Stimulated activated CD8-positive, alpha-beta memory T cell treated with anti-CD3 and anti-CD28 coated beads, Interleukin-15, amount 100 ng/mL, for 4 hours (primary cell): ENCODE measurements around the gene SHROOM3.

ENCODE experiments used
- DNase-seq, 2 donors: peaks; one replicate each; pipeline ENCODE4 v3.0.0-alpha.2; 2020; ENCODE audit warnings: low read depth in 2 of 2

SHROOM3 gene

GRCh38 chr4:76569225-76569624, 134.2 kb downstream of the SHROOM3 start:
- no peak for DNase-seq

DNA sequence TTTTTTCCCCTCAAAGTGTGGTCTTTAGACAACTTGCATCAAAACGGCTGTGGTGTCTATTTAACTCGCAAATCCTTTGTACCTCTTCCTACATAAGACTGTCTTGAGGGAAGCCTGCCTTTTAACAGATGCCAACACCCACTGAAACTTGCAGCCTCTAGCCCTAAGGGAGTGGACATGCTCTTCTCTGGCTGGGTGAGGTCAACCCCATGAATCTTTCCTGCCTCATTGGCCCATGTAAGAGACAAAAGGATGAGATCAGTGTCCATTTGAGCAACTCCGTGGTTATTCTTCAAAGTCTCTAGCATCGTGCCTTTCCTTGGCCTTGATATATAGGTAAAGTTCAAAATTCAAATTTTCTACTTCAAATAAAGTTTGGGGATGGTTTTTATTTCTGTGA, 134.7 kb downstream of the SHROOM3 start:
- no peak for DNase-seq

DNA sequence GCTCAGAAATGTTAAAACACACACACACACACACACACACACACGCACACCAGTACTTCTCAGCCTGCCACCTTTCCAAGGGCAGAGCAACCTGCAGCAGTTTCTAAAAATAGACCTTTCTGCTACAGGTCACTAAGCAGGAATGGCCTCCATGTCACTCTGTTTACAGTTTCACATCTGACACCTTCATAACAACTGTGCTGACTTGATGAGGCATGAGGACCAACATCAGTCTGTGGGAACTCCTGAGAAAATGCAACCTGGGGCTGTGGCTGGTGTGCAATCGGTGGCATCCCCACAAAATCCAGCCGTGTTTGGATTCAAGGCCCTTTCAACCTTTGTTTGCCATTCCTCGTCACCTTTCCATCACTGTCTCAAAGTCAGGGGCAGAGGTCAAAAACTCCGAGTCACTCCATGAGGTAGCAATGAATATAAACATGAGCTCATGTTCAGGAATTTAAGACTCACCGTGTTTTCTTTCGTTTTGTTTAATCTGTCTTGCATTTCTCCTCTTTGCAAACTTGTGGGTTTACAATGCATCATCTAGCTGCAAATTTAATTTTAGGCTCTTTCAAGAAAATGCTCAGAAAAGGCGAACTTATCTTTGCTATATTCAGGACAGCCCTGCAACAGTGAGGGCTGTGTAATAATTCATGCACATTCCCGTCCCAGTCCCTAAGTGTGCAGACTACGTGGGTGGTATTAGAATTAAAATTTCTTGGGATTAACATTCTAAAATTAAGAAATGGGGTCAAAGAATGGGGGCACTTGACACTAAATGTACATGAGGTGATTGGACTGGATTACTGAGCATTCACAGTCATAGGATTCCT, 135.3 kb downstream of the SHROOM3 start:
- no peak for DNase-seq

- no peak for DNase-seq
Observed at GRCh38 chr4:76571274-76571673, 136.2 kb downstream of the SHROOM3 start.

DNA sequence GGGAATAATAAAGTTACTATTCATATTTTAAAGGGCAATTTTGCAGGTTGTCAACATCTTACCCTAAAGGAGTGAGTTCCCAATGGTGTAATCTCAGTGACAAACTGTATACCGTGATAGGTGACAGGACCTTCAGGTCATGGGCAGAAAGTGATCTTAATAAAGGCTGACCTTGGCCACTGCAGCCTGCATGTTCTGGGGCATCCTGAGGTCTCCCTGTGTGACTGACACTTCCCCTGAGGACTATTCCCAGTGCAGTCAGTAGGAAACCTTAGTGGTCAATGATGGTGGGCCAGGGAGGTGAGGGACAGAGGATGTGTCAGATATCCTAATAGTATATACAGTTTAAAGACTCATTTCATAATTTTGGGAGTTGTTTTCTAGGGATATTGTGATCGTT, 137.2 kb downstream of the SHROOM3 start:
- DNase-seq: no peak

DNA sequence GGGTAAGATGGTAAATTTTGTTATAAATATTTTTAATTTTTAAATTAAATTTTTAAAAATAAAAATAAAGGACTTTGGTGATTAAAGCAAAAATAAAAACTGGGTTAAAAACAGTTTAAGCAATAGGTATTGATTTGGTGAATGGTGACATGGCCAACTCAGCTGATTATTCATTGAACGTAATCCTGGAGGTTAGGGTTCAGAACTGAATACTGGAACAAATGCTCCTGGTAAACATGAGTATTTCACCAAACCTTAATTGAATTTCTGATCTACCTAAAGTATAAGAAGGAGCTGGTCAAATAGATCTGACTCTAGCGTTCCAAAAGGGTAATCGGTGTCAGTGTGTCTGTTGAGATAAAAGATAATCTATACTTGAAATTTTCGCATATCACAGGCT, 141.8 kb downstream of the SHROOM3 start:
- no peak for DNase-seq

GRCh38 chr4:76578002-76578560, 143.1 kb downstream of the SHROOM3 start:
- no peak for DNase-seq

- no peak for DNase-seq
Observed at GRCh38 chr4:76579596-76580375, 144.8 kb downstream of the SHROOM3 start.

- no peak for DNase-seq
Observed at GRCh38 chr4:76581077-76581962, 146.3 kb downstream of the SHROOM3 start.

GRCh38 chr4:76582074-76582816, 147.2 kb downstream of the SHROOM3 start:
- DNase-seq: no peak

- DNase-seq: no peak
Observed at GRCh38 chr4:76582817-76583087, 147.7 kb downstream of the SHROOM3 start.

DNA sequence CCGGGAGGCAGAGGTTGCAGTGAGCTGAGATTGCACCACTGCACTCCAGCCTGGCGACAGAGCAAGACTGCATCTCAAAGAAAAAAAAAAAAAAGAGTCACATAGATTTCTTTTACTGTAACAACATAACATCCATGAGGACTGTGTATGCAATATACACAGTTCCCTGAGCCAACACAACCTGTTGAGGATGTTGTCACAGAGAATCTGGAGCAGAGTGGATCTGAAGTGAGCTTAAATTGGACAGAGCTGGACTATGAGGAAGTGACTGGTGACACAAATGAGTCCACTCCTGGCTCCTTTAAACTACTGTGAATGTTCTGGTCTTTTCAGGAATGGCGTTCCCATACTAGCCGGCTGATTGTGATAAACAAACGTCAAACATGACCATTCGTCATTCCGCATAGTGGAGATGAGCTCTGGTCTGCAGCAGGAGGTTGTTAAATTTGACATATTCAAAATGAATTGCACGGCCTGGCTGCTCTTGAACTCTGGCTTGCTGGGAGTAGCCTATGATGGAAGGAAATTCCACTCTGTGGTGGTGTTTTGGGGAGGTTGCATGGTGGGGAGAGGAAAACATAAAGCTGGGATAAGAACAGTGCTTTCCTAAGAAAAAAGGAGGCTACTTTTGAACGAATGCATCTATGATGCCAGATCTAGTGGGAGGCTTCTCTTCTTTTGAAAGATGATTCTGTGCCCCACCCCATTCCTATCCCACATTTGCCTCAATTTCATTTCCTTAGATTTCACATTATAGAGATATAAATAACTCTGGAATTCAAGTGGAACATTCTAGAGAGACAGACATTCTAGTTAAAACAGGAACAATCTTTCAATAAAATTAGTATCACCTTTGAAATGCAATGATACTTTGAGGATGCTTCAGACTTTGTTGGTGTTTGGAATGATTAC, 149.5 kb downstream of the SHROOM3 start:
- no peak for DNase-seq

- DNase-seq: no peak
Observed at GRCh38 chr4:76585272-76585671, 150.2 kb downstream of the SHROOM3 start.

DNA sequence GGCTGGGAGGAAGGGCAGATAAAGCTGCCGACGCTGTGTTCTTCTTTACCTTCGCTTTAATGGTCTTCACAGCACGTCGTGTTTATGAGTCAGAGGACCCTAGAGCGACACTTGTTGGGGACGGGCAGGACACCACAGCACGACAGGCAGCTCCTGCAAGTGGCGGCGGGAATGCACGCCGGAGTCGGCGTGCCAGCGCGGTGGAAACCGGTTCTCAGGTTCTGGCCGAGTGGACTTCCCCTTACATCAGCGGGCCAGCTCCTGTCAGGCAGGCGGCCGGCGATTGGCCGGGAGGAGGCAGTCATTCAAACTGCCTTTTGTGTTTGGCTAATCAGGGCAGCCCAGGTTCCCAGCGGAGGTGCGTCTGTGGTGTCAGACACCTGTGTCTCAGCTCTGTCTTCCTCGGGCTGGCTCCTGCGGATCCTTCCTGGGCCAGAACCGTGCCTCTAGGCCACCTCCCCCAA, 150.9 kb downstream of the SHROOM3 start:
- no peak for DNase-seq

DNA sequence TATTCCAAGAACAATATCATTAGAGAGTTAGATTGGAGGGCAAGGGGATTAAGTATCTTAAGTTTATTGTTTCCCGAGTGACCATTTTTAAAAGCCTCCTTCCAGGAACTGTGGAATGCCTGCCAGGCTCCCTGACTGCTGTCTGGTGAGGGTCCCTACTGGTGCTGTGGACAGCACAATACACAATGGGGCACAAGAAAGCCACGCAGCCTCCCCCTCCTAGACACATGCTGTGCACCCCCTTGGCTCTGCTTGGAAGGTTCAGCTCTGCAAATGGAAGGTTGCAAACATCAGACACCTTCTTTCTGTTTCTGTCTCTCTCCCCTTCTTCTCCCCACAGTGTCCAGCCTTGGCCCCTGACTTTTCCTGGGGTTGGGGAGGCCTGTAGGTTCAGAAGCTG, 153.2 kb downstream of the SHROOM3 start:
- no peak for DNase-seq

DNA sequence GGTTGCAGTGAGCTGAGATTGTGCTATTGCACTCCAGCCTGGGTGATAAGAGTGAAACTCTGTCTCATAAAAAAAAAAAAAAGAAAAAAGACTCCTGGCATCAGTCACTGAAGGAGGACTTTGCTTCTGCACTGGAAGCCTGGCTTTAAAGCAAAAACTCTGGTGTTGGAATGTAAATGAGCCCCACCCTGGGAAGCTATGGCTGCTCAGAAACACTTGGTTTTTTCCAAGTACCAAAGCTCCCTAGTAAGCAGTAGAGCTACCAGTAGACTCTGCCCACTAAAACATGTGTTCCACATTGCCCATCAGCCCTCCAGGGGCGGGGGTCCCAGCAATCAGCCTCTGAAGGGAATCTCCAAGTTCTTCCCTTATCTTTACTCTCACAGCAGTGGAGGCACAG, 154.4 kb downstream of the SHROOM3 start:
- no peak for DNase-seq

DNA sequence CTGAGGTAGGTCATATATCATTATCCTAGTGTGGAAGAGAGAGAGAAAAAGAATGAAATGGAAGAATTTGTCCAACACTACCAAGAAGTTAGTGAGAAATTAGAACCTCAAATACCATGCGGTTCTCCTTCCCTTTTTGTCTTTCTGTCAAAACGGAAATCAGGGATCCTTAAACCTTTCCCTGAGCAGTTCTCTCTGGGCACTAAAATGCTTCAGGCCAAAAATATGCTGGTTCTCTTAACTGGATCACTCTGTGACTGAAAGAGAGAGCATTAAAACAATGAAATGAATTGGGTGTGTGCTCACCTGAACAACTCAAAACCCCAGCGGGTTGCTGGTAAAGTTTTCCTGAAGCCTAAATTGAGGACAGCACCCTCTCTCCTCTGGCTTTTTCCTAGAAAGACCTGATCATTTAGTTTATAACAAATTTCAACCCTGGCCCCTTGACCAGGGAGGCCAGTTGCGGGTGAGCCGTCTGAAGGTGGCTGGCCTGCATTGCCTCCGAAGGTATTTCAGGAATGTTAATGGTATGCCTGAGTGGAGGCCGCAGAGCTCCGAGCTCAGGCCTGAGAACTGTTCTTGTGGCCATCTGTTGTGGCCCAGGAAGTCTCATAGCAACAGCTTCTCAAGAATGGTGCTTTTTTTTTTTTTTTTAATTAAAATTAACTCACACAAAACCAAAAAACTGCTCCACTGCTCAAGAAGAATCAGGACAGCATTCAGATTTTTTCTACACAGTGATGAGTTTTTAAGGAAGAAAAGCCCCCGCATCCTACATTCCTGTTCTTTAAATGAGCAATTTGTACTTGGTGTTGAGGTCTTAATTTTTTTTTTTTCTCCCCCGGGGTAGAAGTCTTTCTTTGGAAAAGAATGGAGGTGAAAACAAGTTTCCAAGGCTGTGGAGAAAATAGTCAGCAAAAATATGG, 155.1 kb downstream of the SHROOM3 start:
- no peak for DNase-seq

- no peak for DNase-seq
Observed at GRCh38 chr4:76590798-76591281, 155.8 kb downstream of the SHROOM3 start.

- no peak for DNase-seq
Observed at GRCh38 chr4:76591992-76592391, 157.0 kb downstream of the SHROOM3 start.
